ENCODE data around the gene ZSWIM6.

GRCh38 chr5:61349935-61350334 is 17.9 kb downstream of the ZSWIM6 start:
- TF ChIP-seq, protein P1, sequence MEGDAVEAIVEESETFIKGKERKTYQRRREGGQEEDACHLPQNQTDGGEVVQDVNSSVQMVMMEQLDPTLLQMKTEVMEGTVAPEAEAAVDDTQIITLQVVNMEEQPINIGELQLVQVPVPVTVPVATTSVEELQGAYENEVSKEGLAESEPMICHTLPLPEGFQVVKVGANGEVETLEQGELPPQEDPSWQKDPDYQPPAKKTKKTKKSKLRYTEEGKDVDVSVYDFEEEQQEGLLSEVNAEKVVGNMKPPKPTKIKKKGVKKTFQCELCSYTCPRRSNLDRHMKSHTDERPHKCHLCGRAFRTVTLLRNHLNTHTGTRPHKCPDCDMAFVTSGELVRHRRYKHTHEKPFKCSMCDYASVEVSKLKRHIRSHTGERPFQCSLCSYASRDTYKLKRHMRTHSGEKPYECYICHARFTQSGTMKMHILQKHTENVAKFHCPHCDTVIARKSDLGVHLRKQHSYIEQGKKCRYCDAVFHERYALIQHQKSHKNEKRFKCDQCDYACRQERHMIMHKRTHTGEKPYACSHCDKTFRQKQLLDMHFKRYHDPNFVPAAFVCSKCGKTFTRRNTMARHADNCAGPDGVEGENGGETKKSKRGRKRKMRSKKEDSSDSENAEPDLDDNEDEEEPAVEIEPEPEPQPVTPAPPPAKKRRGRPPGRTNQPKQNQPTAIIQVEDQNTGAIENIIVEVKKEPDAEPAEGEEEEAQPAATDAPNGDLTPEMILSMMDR (IDR thresholded peaks at IDR 0.05): no peak
- TF ChIP-seq POLR2A (IDR thresholded peaks at IDR 0.05): no peak

Measured in Peyer's patch (tissue), 4 donors.